Astrocyte (in vitro differentiated cells and primary cell): ENCODE results near the gene NCAPG2. TPM values are rescaled to one million over a fixed set of nuclear protein-coding genes. Genes with fewer than 3 reads are reported as not detected.

Experiments used
- DNase-seq: peaks from one replicate; pipeline ENCODE4 v3.0.0-alpha.2; 2010; ENCODE audit warnings: low read depth
- FAIRE-seq: peaks from 2 replicates; lab custom pipeline; 2011; peaks lifted over from hg19 to GRCh38; lab: Jason Lieb, UNC
- H2AFZ ChIP-seq: 2 replicates; pipeline ENCODE4 v1.6.0; 2012; ENCODE audit warnings: low read depth, low read length, inconsistent platforms
- H3K27ac ChIP-seq: 2 replicates; pipeline ENCODE4 v1.5.1; 2011; ENCODE audit warnings: low read depth, low read length, inconsistent platforms
- H3K27me3 ChIP-seq: 2 replicates; pipeline ENCODE4 v1.6.0; 2011; ENCODE audit warnings: low read length, inconsistent platforms; ENCODE audit not compliant: insufficient read depth
- H3K36me3 ChIP-seq: 2 replicates; pipeline ENCODE4 v1.5.1; 2011; ENCODE audit warnings: low read length, inconsistent platforms; ENCODE audit not compliant: insufficient read depth
- H3K4me1 ChIP-seq: 2 replicates; pipeline ENCODE4 v1.5.1; 2011; ENCODE audit warnings: low read length, inconsistent platforms; ENCODE audit not compliant: insufficient read depth
- H3K4me2 ChIP-seq: 2 replicates; pipeline ENCODE4 v1.6.0; 2012; ENCODE audit warnings: low read length, inconsistent platforms
- H3K4me3 ChIP-seq: 2 replicates; pipeline ENCODE4 v1.5.1; 2011; ENCODE audit warnings: low read depth, mild to moderate bottlenecking, low read length, inconsistent platforms; ENCODE audit not compliant: insufficient read depth
- H3K79me2 ChIP-seq: 2 replicates; pipeline ENCODE4 v1.6.0; 2012; ENCODE audit warnings: mild to moderate bottlenecking, low read length, inconsistent platforms; ENCODE audit not compliant: insufficient read depth
- H3K9ac ChIP-seq: 2 replicates; pipeline ENCODE4 v1.6.0; 2012; ENCODE audit warnings: mild to moderate bottlenecking, low read length, inconsistent platforms
- H3K9me3 ChIP-seq: 2 replicates; pipeline ENCODE4 v1.5.1; 2012; ENCODE audit warnings: low read depth, mild to moderate bottlenecking, low read length, inconsistent platforms; ENCODE audit not compliant: insufficient read depth
- H4K20me1 ChIP-seq: 2 replicates; pipeline ENCODE4 v1.6.0; 2012; ENCODE audit warnings: low read length, inconsistent platforms; ENCODE audit not compliant: insufficient read depth
- H3K27ac Mint-ChIP-seq: one replicate; pipeline ENCODE4 v1.8.0; 2021; ENCODE audit warnings: mild to moderate bottlenecking, mixed read lengths; ENCODE audit not compliant: unreplicated experiment
- H3K27me3 Mint-ChIP-seq: one replicate; pipeline ENCODE4 v1.8.0; 2021; ENCODE audit warnings: low read depth, mixed read lengths; ENCODE audit not compliant: unreplicated experiment
- H3K36me3 Mint-ChIP-seq: one replicate; pipeline ENCODE4 v1.8.0; 2021; ENCODE audit warnings: low read depth, mixed read lengths; ENCODE audit not compliant: unreplicated experiment
- H3K4me1 Mint-ChIP-seq: one replicate; pipeline ENCODE4 v1.8.0; 2021; ENCODE audit warnings: low read depth, mixed read lengths; ENCODE audit not compliant: unreplicated experiment
- H3K4me3 Mint-ChIP-seq: one replicate; pipeline ENCODE4 v1.8.0; 2021; ENCODE audit warnings: mild to moderate bottlenecking, moderate library complexity, mixed read lengths; ENCODE audit not compliant: unreplicated experiment
- H3K9me3 Mint-ChIP-seq: one replicate; pipeline ENCODE4 v1.8.0; 2021; ENCODE audit warnings: mild to moderate bottlenecking, mixed read lengths; ENCODE audit not compliant: unreplicated experiment
- CTCF ChIP-seq: IDR thresholded peaks from 2 replicates; pipeline ENCODE4 v1.5.1; 2011; ENCODE audit warnings: low read depth, mild to moderate bottlenecking, inconsistent platforms, low read length, moderate library complexity; ENCODE audit not compliant: insufficient read depth
- EZH2 ChIP-seq: IDR thresholded peaks from 2 replicates; pipeline ENCODE4 v1.6.1; 2012; ENCODE audit warnings: mild to moderate bottlenecking, low read length, inconsistent platforms; ENCODE audit not compliant: insufficient read depth
- total RNA-seq: library from RNA; stranded (reverse); gene quantifications from 2 replicates; pipeline ENCODE4 v1.2.1, GENCODE V29; 2021

Gene NCAPG2
- total RNA-seq, 1 donor from 2014 or later: 9.6 TPM

GRCh38 chr7:158649279-158649678 is 55.3 kb downstream of the NCAPG2 start:
- H3K36me3 Mint-ChIP-seq: no peaks in the 10 kb centered on the region
- peak overlapping the region; percentile 65 for H3K27ac ChIP-seq
- H3K9ac ChIP-seq: no peak overlapping the region

GRCh38 chr7:158648787-158649186 is 55.8 kb downstream of the NCAPG2 start:
- peaks cover 23% of the 10 kb centered on the region for H3K4me1 Mint-ChIP-seq
- peaks cover 28% of the 10 kb centered on the region for H3K4me1 ChIP-seq
- H3K4me3 ChIP-seq: no peak overlapping the region
- H2AFZ ChIP-seq: no peak overlapping the region
- no peak overlapping the region for H3K4me3 Mint-ChIP-seq
- H3K27ac ChIP-seq: peak overlapping the region; percentile 65
- no peaks in the 10 kb centered on the region for H3K36me3 Mint-ChIP-seq
- TF ChIP-seq EZH2 (no peak), CTCF (no peak)
- H3K9me3 ChIP-seq: no peaks in the 10 kb centered on the region
- FAIRE-seq (no peak), DNase-seq (peak; percentile 29)
- no peaks in the 10 kb centered on the region for H3K27me3 Mint-ChIP-seq
- no peak overlapping the region for H3K9ac ChIP-seq
- H3K27ac Mint-ChIP-seq: peak overlapping the region; percentile 47
- H3K9me3 Mint-ChIP-seq: no peaks in the 10 kb centered on the region
- H3K4me2 ChIP-seq: peak overlapping the region; percentile 63
- peaks cover 9% of the 10 kb centered on the region for H4K20me1 ChIP-seq
- H3K36me3 ChIP-seq: peaks cover 12% of the 10 kb centered on the region
- H3K27me3 ChIP-seq: no peaks in the 10 kb centered on the region
- H3K79me2 ChIP-seq: peaks cover 14% of the 10 kb centered on the region

More at GRCh38 chr7:158649279-158649678, 55.3 kb downstream of the NCAPG2 start:
- no peak for TF ChIP-seq CTCF
- no peak for TF ChIP-seq EZH2
- Histone ChIP-seq H3K9me3 (no peaks in the 10 kb centered on the region), H3K4me1 (peaks cover 28% of the 10 kb centered on the region), H3K79me2 (peaks cover 14% of the 10 kb centered on the region), H3K36me3 (peaks cover 12% of the 10 kb centered on the region), H3K27me3 (no peaks in the 10 kb centered on the region), H3K4me2 (peak overlapping the region; percentile 63), H2AFZ (no peak overlapping the region), H4K20me1 (peaks cover 9% of the 10 kb centered on the region), H3K4me3 (no peak overlapping the region)
- Mint-ChIP-seq H3K27ac (no peak overlapping the region), H3K4me3 (no peak overlapping the region), H3K4me1 (peaks cover 23% of the 10 kb centered on the region), H3K9me3 (no peaks in the 10 kb centered on the region), H3K27me3 (no peaks in the 10 kb centered on the region)
- FAIRE-seq (peak; percentile 50), DNase-seq (peak; percentile 88)

DNA sequence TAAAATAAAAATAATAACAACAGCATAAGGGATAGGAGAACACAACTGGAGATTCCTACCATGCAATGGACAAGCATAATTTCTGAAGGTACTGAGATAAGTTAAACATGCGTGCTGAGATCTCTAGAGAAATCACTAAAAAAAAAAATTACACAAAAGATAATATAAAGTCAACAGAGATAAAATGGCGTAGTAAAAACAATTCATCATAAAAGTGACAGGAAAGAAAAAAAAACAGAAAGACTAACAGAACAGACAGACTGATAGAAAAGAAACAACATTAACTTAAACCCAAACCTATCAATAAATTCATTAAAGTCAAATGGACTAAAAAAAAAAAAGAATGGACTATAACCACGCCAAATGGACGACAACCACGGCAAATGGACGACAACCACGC is 56.4 kb downstream of the NCAPG2 start:
- Histone ChIP-seq H3K4me3 (no peak overlapping the region), H3K4me2 (no peak overlapping the region), H3K27me3 (no peaks in the 10 kb centered on the region), H3K9ac (no peak overlapping the region), H4K20me1 (peaks cover 9% of the 10 kb centered on the region), H3K27ac (no peak overlapping the region), H2AFZ (no peak overlapping the region), H3K4me1 (peaks cover 28% of the 10 kb centered on the region), H3K36me3 (peaks cover 15% of the 10 kb centered on the region), H3K9me3 (no peaks in the 10 kb centered on the region), H3K79me2 (peaks cover 14% of the 10 kb centered on the region)
- Mint-ChIP-seq H3K27me3 (no peaks in the 10 kb centered on the region), H3K4me1 (peaks cover 23% of the 10 kb centered on the region), H3K9me3 (no peaks in the 10 kb centered on the region), H3K36me3 (no peaks in the 10 kb centered on the region), H3K27ac (no peak overlapping the region), H3K4me3 (no peak overlapping the region)
- DNase-seq: no peak
- no peak for TF ChIP-seq CTCF
- no peak for TF ChIP-seq EZH2
- no peak for FAIRE-seq
